Aorta (tissue), 5 donors: Measurements from ENCODE around the gene CEBPZ. TPM values are rescaled to one million over a fixed set of nuclear protein-coding genes. Genes with fewer than 3 reads are reported as not detected.

Source experiments
- ATAC-seq: fragments of 200-7000 bp; cut with Tn5 transposase; one replicate; pipeline ENCODE4 v1.9.1; 2022; ENCODE audit warnings: moderate library complexity; ENCODE audit not compliant: low FRiP score
- DNase-seq, 2 donors: peaks; one replicate each; pipeline ENCODE4 v3.0.0-alpha.2; 2020
- H3K27ac ChIP-seq, 2 donors: one replicate each; pipeline ENCODE4 v1.5.1; 2013; ENCODE audit warnings: low read length in 2 of 2, mild to moderate bottlenecking in 2 of 2, moderate library complexity in 2 of 2, control low read depth in 1 of 2, inconsistent platforms in 1 of 2, low read depth in 1 of 2
- H3K27me3 ChIP-seq, 2 donors: one replicate each; pipeline ENCODE4 v1.6.1; 2013; ENCODE audit warnings: control low read depth in 1 of 2, low read length in 1 of 2, mild to moderate bottlenecking in 1 of 2, moderate library complexity in 1 of 2; ENCODE audit not compliant: insufficient read depth in 2 of 2, control insufficient read depth in 1 of 2
- H3K36me3 ChIP-seq, 2 donors: one replicate each; pipeline ENCODE4 v1.6.1; 2013; ENCODE audit warnings: control low read depth in 1 of 2, low read length in 1 of 2, mild to moderate bottlenecking in 1 of 2; ENCODE audit not compliant: insufficient read depth in 2 of 2, control insufficient read depth in 1 of 2
- H3K4me1 ChIP-seq, 2 donors: one replicate each; pipeline ENCODE4 v1.6.1; 2013; ENCODE audit warnings: low read length in 2 of 2, control low read depth in 1 of 2, mild to moderate bottlenecking in 1 of 2, moderate library complexity in 1 of 2; ENCODE audit not compliant: insufficient read depth in 2 of 2, control insufficient read depth in 1 of 2
- H3K4me3 ChIP-seq, 2 donors: one replicate each; pipeline ENCODE4 v1.5.1; 2013; ENCODE audit warnings: low read length in 2 of 2, control low read depth in 1 of 2, mild to moderate bottlenecking in 1 of 2
- H3K9me3 ChIP-seq: one replicate; pipeline ENCODE4 v1.6.1; 2013; ENCODE audit warnings: mild to moderate bottlenecking, low read length; ENCODE audit not compliant: control insufficient read depth
- WGBS, 2 donors: extraction: QIAGEN DNeasy Blood & Tissue Kit; methylation state at CpG; one replicate each; pipeline ENCODE4 v1.1.7; 2013; 5-methylcytosine and 5-hydroxymethylcytosine counted together
- intact Hi-C, 2 donors: fragments of 100-400 bp; cut with DNase I; formaldehyde crosslinking; loops; one replicate each; pipeline versions ENCODE4 v1.14.2 to v1.15.0; 2022
- polyA plus RNA-seq, 2 donors: library from polyadenylated mRNA; stranded (reverse); fragments of 200-250 nt; gene quantifications; one replicate each; pipeline ENCODE4 v1.2.3, GENCODE V29; 2013
- total RNA-seq, 2 donors: library from RNA; stranded (reverse); fragmentation: NEBNext Ultra II Directional; extraction: Animal tissue kit (Norgen Biotek cat#: 25700); gene quantifications; one replicate each; pipeline ENCODE4 v1.2.1, GENCODE V29; 2021
- donor health status: healthy with polysubstance abuse.
- donor health status: Bipolar disorder and iron deficiency.
- donor health status: DM: no; HTN: no; CAD: no.
- donor health status: DM: no; HTN: no; CAD: no.
- donor health status: DM: yes; HTN: yes; CAD: no.

Gene CEBPZ
- total and polyA plus RNA-seq, 4 donors = 19.5 to 38.1 (median 36.0) TPM

GRCh38 chr2:37156071-37156856 is 75.1 kb downstream of the CEBPZ start:
- 0 to 1% methylated on average over 27 of the region's 27 CpGs for WGBS, 2 donors
- DNase-seq = peak; percentile 70 to 81
- intact Hi-C loops = no loop called here

GRCh38 chr2:37154785-37155184 is 76.6 kb downstream of the CEBPZ start:
- intact Hi-C loops = no loop called here
- DNase-seq (no peak), ATAC-seq (no peak)
- H3K27ac ChIP-seq = no peak overlapping the region
- WGBS, 2 donors = 90 to 91% methylated on average over 4 of the region's 4 CpGs
- no peaks in the 10 kb centered on the region for H3K36me3 ChIP-seq
- H3K9me3 ChIP-seq = no peaks in the 10 kb centered on the region
- no peak overlapping the region for H3K4me3 ChIP-seq
- H3K27me3 ChIP-seq = no peaks in the 10 kb centered on the region
- H3K4me1 ChIP-seq = no peaks in the 10 kb centered on the region

More at GRCh38 chr2:37156071-37156856, 75.1 kb downstream of the CEBPZ start:
- ATAC-seq = peak; percentile 72
- Histone ChIP-seq H3K4me1 (no peaks in the 10 kb centered on the region), H3K27ac (peak overlapping the region in 1 of 2 donors; percentile 57), H3K4me3 (peak overlapping the region; percentile 92 to 100), H3K27me3 (no peaks in the 10 kb centered on the region), H3K36me3 (no peaks in the 10 kb centered on the region), H3K9me3 (no peaks in the 10 kb centered on the region)

DNA sequence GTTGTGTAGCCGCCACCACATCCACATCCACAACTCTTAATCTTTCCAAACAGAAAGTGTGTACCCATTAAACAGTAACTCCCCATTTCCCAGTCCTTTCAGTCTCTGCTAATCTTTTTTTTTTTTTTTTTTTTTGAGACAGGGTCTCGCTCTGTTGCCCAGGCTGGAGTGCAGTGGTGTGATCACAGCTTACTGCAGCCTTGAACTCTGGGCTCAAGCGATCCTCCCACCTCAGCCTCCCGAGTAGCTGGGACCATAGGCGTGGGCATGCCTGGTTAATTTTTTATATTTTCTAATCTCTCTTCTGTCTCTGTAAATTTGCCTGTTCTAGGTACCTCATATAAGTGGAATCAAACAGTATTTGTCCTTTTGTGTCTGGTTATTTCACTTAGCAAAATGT is 78.2 kb downstream of the CEBPZ start:
- H3K4me3 ChIP-seq = no peak overlapping the region
- intact Hi-C loops = no loop called here
- WGBS, 2 donors = 85 to 97% methylated on average over 5 of the region's 5 CpGs

More for the DNA sequence above, 78.2 kb downstream of the CEBPZ start:
- Histone ChIP-seq H3K27me3 (no peaks in the 10 kb centered on the region), H3K36me3 (peaks cover 0 to 3% of the 10 kb centered on the region in 2 donors), H3K27ac (no peak overlapping the region), H3K9me3 (no peaks in the 10 kb centered on the region), H3K4me1 (no peaks in the 10 kb centered on the region)
- DNase-seq (no peak), ATAC-seq (no peak)

Other genes starting within 250 kb of the CEBPZ start
- gene HEATR5B, start 147.2 kb downstream of the CEBPZ start, total RNA-seq = 10 to 100 TPM; 19.9 to 28.2 TPM
- gene HEATR5B, start 147.2 kb downstream of the CEBPZ start, polyA plus RNA-seq = 10 to 100 TPM in 1 of 2 donors, 1 to 10 TPM in 1; 5.0 to 10.1 TPM
- 1 to 10 TPM; 6.6 to 6.9 TPM for gene GPATCH11, start 147.1 kb downstream of the CEBPZ start, total RNA-seq
- gene GPATCH11, start 147.1 kb downstream of the CEBPZ start, polyA plus RNA-seq = 1 to 10 TPM; 4.2 to 8.9 TPM
- gene EIF2AK2, start 74.6 kb downstream of the CEBPZ start, total RNA-seq = 10 to 100 TPM; 47.1 to 49.5 TPM
- gene EIF2AK2, start 74.6 kb downstream of the CEBPZ start, polyA plus RNA-seq = 1 to 10 TPM; 8.4 to 9.7 TPM
- gene SULT6B1, start 42.9 kb downstream of the CEBPZ start, total RNA-seq = not detected
- gene SULT6B1, start 42.9 kb downstream of the CEBPZ start, polyA plus RNA-seq = not detected
- 10 to 100 TPM; 24.9 to 36.9 TPM for gene CEBPZOS, start 35.1 kb downstream of the CEBPZ start, total RNA-seq
- 100 to 1,000 TPM in 1 of 2 donors, 10 to 100 TPM in 1; 29.3 to 138 TPM for gene CEBPZOS, start 35.1 kb downstream of the CEBPZ start, polyA plus RNA-seq
- 10 to 100 TPM; 17.0 to 23.9 TPM for gene NDUFAF7, start 62 bp upstream of the CEBPZ start, total RNA-seq
- 10 to 100 TPM in 1 of 2 donors, 1 to 10 TPM in 1; 7.5 to 18.7 TPM for gene NDUFAF7, start 62 bp upstream of the CEBPZ start, polyA plus RNA-seq
- gene PRKD3, start 93.2 kb upstream of the CEBPZ start, total RNA-seq = 10 to 100 TPM; 43.2 to 54.8 TPM
- gene PRKD3, start 93.2 kb upstream of the CEBPZ start, polyA plus RNA-seq = 10 to 100 TPM; 14.1 to 14.8 TPM
- gene QPCT, start 113.0 kb upstream of the CEBPZ start, total RNA-seq = 1 to 10 TPM; 3.8 to 4.0 TPM
- gene QPCT, start 113.0 kb upstream of the CEBPZ start, polyA plus RNA-seq = 1 to 10 TPM; 1.9 to 5.5 TPM